Peyer's patch (tissue), 4 donors: Measurements from ENCODE around the gene TUT1. TPM values are rescaled to one million over a fixed set of nuclear protein-coding genes. Genes with fewer than 3 reads are reported as not detected.

Experiments
- DNase-seq, 3 donors: peaks; one replicate each; pipeline ENCODE4 v3.0.0-alpha.2; 2017 to 2019
- H3K27ac ChIP-seq, 4 donors: fragments of 200-600 bp; sonication (generic); one replicate each; pipeline ENCODE4 v1.5.1; 2016 to 2019
- H3K27me3 ChIP-seq, 2 donors: fragments of 200-600 bp; sonication (generic); one replicate each; pipeline ENCODE4 v1.5.1; 2019
- H3K36me3 ChIP-seq, 3 donors: fragments of 200-600 bp; sonication (generic); one replicate each; pipeline ENCODE4 v1.5.1; 2016 to 2019
- H3K4me1 ChIP-seq, 4 donors: fragments of 200-600 bp; sonication (generic); one replicate each; pipeline ENCODE4 v1.5.1; 2016 to 2019
- H3K4me3 ChIP-seq, 4 donors: fragments of 200-600 bp; sonication (generic); 1 replicate in 3 of 4; 2 replicates in 1 of 4; pipeline ENCODE4 v1.5.1; 2016 to 2019; ENCODE audit warnings: mild to moderate bottlenecking in 1 of 4
- H3K9me3 ChIP-seq, 4 donors: fragments of 200-600 bp; sonication (generic); one replicate each; pipeline ENCODE4 v1.5.1; 2016 to 2019; ENCODE audit warnings: mild to moderate bottlenecking in 1 of 4
- POLR2A ChIP-seq, 2 donors: fragments of 450-650 bp; IDR thresholded peaks; one replicate each; pipeline ENCODE4 v1.5.1; 2017; ENCODE audit warnings: antibody characterized with exemption in 2 of 2, mild to moderate bottlenecking in 2 of 2, moderate library complexity in 2 of 2
- total RNA-seq, 4 donors: library from RNA; depleted of rRNA; stranded (reverse); fragments of >200 nt; gene quantifications; one replicate each; pipeline ENCODE4 v1.1.0, GENCODE V29; 2016
- TF ChIP-seq, protein P1 (sequence below), 6 experiments: fragments of 450-650 bp in 4 of 6; fragments of 200-600 bp in 2 of 6; sonication (generic) in 1 of 6; IDR thresholded peaks; one replicate each; pipeline ENCODE4 v1.5.1; 2017 to 2019; ENCODE audit warnings: antibody characterized with exemption in 6 of 6, mild to moderate bottlenecking in 3 of 6, moderate library complexity in 1 of 6

Gene TUT1
- total RNA-seq, 4 donors from 2014 or later, result 5.0 to 29.4 (median 17.5) TPM

DNA sequence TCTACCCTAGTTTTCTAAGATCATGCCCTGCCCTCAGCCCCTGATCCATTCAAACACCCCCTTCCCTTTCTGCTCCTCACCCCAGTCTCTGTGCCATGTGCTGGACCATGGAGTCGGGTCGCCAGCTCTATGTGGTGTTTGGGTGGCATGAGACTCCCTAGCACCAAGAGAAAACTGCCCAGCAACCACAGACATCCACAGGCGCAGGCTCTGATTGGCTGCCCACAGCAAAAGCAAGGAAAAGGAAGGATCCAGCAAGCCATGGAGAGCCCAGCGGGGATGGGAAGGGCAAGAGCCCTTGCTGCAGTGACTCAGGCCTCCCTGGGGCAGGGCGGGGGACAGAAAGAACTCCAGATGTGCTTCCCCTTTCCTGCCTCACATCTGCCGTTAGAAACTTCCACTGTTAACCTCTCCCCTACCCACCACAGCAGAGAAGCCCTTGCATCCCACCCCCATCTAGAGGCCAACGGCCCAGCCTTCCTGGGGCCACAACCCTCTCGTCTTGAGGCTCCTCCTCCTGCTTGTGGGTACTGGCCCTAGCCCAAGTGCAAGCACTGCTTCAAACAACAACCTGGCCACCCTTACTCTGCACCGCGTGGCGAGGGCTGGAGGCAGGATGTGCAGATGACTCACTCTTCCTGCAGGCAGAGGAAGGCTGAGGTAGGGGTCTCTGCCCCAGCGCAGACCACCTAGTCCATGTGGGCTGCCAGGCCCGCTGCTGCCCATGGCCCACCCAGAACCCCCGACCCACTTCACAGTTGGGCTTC, 35.0 kb downstream of the TUT1 start:
- Histone ChIP-seq H3K9me3 (no peaks in the 10 kb centered on the region), H3K4me1 (peaks cover 39 to 77% (median 65%) of the 10 kb centered on the region in 4 donors), H3K27me3 (no peaks in the 10 kb centered on the region), H3K27ac (peak overlapping the region; percentile 74 to 99 (median 94)), H3K4me3 (peak overlapping the region in 3 of 4 donors; percentile 5 to 29 (median 26)), H3K36me3 (peaks cover 0 to 17% (median 0%) of the 10 kb centered on the region in 3 donors)
- DNase-seq, result peak; percentile 89 to 95 (median 89)
- TF ChIP-seq POLR2A (IDR thresholded peaks at IDR 0.05), result peak in 1 of 2 donors; percentile 64
- TF ChIP-seq, protein P1, sequence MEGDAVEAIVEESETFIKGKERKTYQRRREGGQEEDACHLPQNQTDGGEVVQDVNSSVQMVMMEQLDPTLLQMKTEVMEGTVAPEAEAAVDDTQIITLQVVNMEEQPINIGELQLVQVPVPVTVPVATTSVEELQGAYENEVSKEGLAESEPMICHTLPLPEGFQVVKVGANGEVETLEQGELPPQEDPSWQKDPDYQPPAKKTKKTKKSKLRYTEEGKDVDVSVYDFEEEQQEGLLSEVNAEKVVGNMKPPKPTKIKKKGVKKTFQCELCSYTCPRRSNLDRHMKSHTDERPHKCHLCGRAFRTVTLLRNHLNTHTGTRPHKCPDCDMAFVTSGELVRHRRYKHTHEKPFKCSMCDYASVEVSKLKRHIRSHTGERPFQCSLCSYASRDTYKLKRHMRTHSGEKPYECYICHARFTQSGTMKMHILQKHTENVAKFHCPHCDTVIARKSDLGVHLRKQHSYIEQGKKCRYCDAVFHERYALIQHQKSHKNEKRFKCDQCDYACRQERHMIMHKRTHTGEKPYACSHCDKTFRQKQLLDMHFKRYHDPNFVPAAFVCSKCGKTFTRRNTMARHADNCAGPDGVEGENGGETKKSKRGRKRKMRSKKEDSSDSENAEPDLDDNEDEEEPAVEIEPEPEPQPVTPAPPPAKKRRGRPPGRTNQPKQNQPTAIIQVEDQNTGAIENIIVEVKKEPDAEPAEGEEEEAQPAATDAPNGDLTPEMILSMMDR (IDR thresholded peaks at IDR 0.05), result peak in 1 of 6 experiments; percentile 1

DNA sequence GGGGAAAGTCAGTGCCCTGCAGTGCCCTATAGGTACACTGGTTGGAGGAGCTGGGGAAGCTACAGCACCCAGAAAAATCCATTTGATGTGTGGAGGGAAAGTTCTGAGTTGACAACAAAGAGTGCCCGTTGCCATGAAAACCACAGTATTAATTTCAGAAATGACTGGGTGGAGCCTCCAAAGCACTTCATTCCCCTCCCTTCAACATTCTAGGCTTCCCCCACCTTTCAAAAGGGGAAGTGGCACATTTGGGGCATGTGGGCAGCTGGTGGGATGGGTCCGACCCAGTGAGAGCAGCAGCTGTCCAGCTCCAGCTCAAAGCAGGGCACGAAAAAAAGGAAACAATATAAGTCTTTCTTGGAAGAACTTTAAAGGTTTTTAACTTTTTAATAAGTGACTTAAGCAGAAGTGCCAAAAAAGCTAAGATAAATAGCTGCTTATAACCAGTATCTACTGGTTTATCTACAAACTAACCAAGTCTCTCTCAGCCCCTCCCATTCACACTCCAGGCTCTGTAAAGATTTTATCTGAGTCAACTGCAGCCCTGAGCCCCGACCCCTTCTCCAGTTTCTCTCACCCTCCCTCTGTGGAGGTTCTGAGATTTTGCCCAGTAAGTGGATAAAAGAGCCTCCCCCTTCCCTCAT, 35.7 kb downstream of the TUT1 start:
- Histone ChIP-seq H3K27ac (peak overlapping the region; percentile 74 to 99 (median 94)), H3K4me1 (peaks cover 36 to 77% (median 67%) of the 10 kb centered on the region in 4 donors), H3K4me3 (peak overlapping the region in 1 of 4 donors; percentile 26), H3K9me3 (no peaks in the 10 kb centered on the region), H3K27me3 (no peaks in the 10 kb centered on the region), H3K36me3 (peaks cover 0 to 17% (median 0%) of the 10 kb centered on the region in 3 donors)
- TF ChIP-seq, protein P1 (IDR thresholded peaks at IDR 0.05), result no peak
- no peak for TF ChIP-seq POLR2A (IDR thresholded peaks at IDR 0.05)
- DNase-seq, result peak in 2 of 3 donors; percentile 81 to 82

DNA sequence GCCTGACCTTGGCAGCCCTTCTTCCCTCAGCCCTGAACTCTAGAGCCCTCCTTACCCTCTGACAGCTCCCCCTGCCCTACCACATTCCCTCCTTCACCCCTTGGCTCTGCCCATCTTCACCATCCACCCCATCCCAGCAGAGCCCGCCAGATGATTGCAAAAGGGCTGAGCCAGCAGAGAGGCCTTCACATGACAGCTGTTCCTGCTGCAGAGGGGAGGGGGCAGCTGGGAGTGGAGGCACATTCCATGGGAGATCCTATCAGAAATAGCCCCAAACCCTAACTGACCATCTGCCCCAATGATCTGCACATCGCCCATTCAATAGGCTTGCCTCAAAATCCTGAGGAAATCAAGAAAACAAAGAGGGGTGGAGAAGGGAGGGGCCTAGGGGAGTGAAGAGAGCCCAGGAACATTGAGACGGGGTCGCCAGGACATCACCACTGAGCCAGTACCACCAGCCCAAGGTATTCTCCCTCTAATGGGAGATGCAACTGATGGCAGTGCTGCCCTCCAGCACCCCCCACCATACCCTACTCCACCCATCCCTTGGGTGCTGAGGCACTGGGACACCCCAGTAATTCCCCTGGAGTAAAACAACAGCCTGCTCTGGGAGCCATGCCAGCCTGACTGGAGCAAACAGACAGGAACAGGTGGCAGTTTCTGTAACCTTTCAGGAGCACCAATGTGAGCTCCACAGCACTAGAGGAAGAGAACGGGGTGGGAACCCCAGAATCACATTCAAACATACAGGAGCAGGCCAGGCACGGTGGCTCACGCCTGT, 36.7 kb downstream of the TUT1 start:
- peak in 2 of 3 donors; percentile 64 to 72 for DNase-seq
- Histone ChIP-seq H3K4me1 (peaks cover 35 to 79% (median 65%) of the 10 kb centered on the region in 4 donors), H3K27me3 (no peaks in the 10 kb centered on the region), H3K36me3 (peaks cover 0 to 13% (median 0%) of the 10 kb centered on the region in 3 donors), H3K9me3 (no peaks in the 10 kb centered on the region), H3K27ac (peak overlapping the region; percentile 74 to 99 (median 94)), H3K4me3 (no peak overlapping the region)
- TF ChIP-seq, protein P1 (IDR thresholded peaks at IDR 0.05), result no peak
- TF ChIP-seq POLR2A (IDR thresholded peaks at IDR 0.05), result no peak

DNA sequence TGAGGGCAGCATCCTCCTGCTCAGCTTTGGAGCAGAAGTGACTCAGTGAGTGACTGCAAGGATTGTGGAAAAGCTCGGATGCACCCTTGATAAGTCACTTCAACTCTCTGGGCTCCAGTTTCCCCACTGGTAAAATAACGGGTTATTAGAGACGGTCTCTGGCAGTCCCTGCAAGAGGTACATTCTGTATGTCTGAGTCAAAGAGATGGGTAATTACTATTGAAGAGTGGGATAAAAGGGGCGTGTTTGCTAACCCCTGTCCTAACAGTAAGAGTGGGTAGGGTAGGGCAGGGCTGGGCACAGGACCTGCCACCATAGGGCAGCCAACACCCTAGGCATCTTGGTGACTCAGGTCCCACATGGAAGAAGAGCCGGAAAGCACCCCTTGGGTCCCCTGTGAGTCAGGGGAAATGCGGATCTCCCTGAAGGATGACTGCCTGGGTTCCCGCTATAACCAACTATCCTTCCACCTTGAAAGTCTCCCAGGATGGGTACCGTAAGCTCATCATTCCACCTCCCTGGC, 37.4 kb downstream of the TUT1 start:
- peak in 2 of 3 donors; percentile 74 to 87 for DNase-seq
- Histone ChIP-seq H3K36me3 (peaks cover 0 to 6% (median 0%) of the 10 kb centered on the region in 3 donors), H3K27me3 (no peaks in the 10 kb centered on the region), H3K9me3 (no peaks in the 10 kb centered on the region), H3K4me3 (peak overlapping the region in 2 of 4 donors; percentile 26 to 27), H3K27ac (peak overlapping the region; percentile 74 to 99 (median 94)), H3K4me1 (peaks cover 35 to 82% (median 64%) of the 10 kb centered on the region in 4 donors)
- TF ChIP-seq, protein P1 (IDR thresholded peaks at IDR 0.05), result no peak
- no peak for TF ChIP-seq POLR2A (IDR thresholded peaks at IDR 0.05)
